ENCODE results near the gene DUSP22.
"Not testable (repeated sequence)": the region's sequence is repeated elsewhere in the genome, so short reads cannot be mapped to it uniquely, and the experiment has no call there.

DUSP22 gene

GRCh38 chr6:364609-365540, 72.6 kb downstream of the DUSP22 start:
- DNase-seq (ENCODE audit: low read depth): no peak

DNA sequence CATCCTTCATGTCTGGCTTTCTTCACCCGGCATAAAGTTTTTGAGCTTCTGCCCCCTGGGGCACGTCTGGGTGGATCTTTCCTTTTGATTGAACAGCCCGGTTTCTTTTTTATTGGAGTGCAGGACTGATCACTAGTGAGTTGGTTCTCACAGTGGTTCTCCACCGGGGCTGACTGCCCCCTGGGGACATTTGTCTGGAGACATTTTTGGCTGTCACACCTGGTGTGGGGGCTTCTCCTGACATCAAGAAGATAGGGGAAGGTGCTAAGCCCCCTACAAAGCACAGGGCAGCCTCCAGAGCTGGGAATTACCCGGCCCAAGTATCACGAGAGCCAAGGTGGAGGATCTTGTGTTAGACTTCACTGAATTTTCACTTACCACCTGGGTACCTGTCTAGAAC, 73.5 kb downstream of the DUSP22 start:
- no peak for DNase-seq (ENCODE audit: low read depth)

DNA sequence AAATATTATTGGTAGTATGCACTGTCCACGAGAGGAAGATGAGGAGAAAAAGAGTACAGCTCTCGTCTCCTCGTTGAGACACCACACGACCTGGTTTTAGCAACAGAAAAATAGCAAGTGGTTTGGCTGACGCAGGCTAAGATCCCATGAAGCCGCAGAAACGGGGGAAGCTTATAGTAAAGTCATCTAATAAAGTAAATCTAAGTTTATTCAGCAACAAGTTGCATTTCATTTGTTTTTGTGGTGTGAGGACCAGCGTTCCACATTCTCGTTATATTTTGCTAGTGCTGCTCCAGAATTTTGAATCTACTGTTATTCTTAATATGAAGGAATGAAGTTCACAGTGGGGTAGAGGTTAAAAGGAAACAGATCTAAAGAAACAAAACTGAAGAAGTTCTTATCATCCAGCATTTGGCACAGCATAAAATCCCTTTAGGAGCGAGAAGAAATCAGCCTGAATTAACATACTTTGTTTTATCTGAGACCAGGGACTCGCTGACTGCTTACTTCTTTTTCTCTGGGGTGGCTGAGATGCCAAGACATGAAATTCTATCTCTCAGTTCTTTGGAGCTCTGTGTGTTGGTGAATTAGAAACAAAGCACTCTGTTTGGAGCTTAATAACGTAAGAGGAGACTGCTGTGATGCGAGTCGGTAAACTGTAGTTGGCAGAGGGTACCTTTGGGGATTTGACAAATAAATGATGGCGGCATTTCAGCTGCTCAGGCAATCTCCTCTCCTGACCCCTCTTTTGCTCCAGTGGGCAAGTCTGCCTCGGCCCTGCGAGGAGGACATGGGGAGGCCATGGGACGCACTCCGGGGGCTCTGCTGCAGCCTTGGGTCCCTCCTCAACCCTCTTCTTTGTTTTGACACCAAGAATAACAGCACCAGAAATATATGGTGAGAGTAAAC, 74.4 kb downstream of the DUSP22 start:
- no peak for DNase-seq (ENCODE audit: low read depth)

DNA sequence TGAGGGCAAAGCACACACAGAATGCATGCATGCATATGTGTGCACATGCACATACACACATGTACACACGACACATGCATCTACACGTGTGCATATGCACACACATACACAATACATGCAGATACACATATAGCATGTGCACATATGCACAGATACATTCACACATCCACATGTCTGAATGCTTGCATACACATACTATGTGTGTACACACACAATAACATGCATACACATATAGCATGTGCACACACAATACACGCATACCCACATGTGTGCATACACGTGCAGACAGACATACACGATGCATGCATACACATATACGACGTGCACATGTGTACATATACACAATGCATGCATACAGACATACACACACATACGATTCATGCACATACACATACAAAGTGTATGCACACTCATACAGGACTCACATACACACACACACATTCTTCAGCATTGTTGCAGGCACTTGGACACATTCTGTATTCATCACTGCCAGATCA, 75.1 kb downstream of the DUSP22 start:
- DNase-seq (ENCODE audit: low read depth): no peak

GRCh38 chr6:367891-368630, 75.8 kb downstream of the DUSP22 start:
- no peak for DNase-seq (ENCODE audit: low read depth)

GRCh38 chr6:369559-370431, 77.5 kb downstream of the DUSP22 start:
- no peak for DNase-seq (ENCODE audit: low read depth)

- no peak for DNase-seq (ENCODE audit: low read depth)
These were observed 78.3 kb downstream of the DUSP22 start for GRCh38 chr6:370555-370954.

GRCh38 chr6:371851-372250, 79.6 kb downstream of the DUSP22 start:
- not testable (repeated sequence) for DNase-seq (ENCODE audit: low read depth)

- no peak for DNase-seq (ENCODE audit: low read depth)
These were observed 80.1 kb downstream of the DUSP22 start for GRCh38 chr6:372336-372911.

DNA sequence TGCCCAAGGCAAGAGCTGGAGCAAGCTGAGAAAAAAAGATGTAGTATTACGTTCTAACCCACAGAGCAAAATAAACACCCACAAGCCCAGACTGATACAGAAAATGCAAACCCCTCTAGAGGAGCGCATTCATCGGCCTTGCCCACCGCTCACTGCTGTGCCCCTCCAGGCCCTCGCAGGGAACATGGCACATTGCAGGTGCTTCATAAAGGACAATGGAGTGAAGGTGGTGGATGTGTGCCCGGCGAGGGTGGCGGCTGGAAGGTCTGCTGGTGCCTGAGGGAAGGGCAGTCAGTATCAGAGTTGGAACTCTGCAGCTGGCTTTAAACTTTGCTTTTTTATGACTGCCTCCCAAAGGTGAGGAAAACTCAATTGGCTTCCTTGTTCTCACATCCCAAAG, 80.7 kb downstream of the DUSP22 start:
- no peak for DNase-seq (ENCODE audit: low read depth)

DNA sequence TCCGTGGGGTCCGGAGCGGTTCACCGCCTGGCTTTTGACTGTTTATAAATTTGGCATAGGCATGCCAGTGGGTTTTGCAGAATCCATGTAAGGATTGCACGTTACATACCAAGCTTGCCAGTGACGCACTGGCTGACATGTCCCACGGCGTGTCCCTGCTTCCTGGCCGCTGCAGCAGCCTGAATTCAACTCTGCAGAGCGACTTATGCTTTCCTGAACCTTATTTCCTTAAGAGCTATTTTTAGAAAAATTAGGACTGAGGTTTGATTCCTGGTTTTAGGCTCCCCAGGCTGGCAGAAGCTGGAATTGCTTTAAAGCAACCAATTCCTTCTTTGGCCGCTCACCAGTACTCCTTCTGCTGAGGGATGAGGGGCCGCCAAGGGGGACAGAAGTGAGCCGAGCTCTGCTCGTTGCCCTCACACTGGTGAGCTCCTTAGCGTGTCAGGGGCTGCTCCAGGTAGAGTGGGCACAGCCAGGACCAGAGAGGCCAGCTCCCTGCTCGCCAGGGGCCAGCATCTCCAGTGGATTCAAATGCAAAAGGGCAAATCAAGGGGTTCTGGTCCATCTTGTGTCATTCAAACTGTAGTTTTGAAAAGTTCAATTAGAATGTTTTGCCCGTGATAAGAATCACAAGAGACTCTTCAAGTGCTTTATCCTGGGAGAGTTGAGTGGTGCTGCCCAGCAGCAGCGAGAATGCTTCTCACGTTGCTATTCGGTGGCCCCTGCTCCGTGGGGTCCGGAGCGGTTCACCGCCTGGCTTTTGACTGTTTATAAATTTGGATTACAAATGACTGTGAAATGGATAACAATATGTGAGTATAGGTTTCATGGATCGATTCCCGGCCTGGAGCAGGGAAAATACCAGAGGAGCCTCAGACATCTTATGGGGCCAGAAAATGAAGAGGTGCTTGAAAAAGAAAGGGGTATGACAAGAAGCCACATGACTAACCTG, 81.8 kb downstream of the DUSP22 start:
- DNase-seq (ENCODE audit: low read depth): no peak

- DNase-seq (ENCODE audit: low read depth): no peak
These were observed 82.7 kb downstream of the DUSP22 start for GRCh38 chr6:374956-375355.

- DNase-seq (ENCODE audit: low read depth): no peak
These were observed 84.7 kb downstream of the DUSP22 start for GRCh38 chr6:376827-377640.

DNA sequence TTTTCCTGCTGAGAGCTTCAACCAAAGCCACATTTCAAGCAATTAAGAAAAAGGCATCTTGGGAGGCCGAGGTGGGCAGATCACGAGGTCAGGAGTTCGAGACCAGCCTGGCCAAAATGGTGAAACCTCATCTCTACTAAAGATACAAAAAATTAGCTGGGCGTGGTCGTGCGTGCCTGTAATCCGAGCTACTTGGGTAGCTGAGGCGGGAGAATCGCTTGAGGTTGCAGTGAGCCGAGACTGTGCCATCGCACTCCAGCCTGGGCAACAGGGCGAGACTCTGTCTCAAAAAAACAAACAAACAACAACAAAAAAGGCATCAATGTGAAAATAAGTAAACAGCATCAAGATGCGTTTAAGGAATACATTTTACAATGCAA, 85.3 kb downstream of the DUSP22 start:
- DNase-seq (ENCODE audit: low read depth): not testable (repeated sequence)

GRCh38 chr6:378090-378957, 86.0 kb downstream of the DUSP22 start:
- no peak for DNase-seq (ENCODE audit: low read depth)

DNA sequence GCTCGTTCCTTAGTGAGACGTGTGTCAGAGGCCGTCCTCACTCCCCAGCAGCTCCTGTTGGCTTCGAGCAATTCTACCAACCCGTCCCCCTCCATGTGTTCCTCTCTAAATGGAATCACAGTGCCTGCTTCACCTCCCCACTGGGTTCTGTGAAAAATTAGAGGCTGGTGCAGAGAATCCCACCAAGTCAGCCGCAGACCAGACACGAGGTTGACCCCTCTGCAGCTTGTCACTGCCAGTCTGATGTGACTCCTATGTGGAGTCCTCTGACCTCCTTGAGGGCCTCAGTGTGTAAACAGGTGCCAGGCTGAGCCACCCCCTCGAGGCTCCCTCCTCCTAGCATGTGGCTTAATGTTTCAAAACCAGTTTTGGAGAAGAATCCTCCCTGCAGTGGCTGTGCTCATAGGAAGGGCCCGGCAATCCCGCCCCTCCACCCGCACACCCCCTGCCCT, 86.7 kb downstream of the DUSP22 start:
- no peak for DNase-seq (ENCODE audit: low read depth)

DNA sequence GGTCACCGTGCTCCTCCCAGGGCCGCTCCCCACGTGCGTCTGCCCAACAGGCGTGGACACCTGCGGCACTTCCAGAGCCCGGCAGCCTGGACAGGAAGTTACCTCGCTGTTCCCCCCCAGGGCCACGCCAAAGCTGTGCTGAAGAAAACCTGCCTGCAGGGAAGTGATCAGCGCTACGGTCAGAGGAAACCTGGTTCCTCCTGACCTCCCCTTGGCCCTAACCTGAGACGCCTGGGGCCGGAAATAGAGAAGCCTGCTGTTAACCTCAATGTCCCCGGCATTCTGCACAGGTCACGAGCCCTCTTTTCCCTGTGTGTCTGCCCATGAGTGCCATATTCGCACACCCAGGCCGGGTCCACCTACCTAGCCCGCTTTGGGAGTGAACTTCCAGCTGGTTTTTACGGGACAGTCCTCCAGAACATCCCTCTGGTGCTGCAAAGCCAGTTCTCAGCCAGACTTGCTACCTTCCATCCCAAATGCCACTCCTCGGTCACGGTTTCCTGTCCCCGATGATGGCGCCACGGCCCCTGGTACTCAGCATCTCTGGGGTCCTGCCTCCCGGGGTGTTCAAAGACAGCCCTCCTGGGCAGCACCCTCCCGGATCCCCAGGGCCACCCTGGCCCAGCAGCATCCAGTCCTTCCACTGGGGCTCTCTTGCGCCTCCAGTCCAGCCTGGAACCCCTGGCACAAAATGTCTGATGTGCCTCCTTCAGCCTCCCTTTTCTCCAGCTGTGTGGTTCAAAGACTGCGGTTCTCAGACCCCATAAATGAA, 87.3 kb downstream of the DUSP22 start:
- no peak for DNase-seq (ENCODE audit: low read depth)
